SK-N-MC (cell line): ENCODE measurements around the gene FSTL4.

Source experiments
- EZH2 ChIP-seq: fragments of 200-600 bp; sonication (generic); IDR thresholded peaks from one replicate; pipeline ENCODE4 v1.6.1; 2017; ENCODE audit warnings: antibody characterized with exemption
- POLR2AphosphoS5 ChIP-seq: IDR thresholded peaks from 2 replicates; pipeline ENCODE4 v1.6.1; 2012; ENCODE audit warnings: mild to moderate bottlenecking, low read depth, low read length, borderline replicate concordance

GRCh38 chr5:133334796-133335639, 277.3 kb downstream of the FSTL4 start:
- no peak for TF ChIP-seq EZH2
- no peak for TF ChIP-seq POLR2AphosphoS5
